Endometrial microvascular endothelial cells (primary cell): ENCODE results near the gene DOCK10. TPM values are rescaled to one million over a fixed set of nuclear protein-coding genes. Genes with fewer than 3 reads are reported as not detected.

Experiments
- in situ Hi-C: cut with HindIII; loops from 2 replicates; pipeline ENCODE4 v1.10.0; 2017; ENCODE audit warnings: low sequenced_read_pairs, low pct_unique_long_range_greater_than_20kb; ENCODE audit errors: inconsistent ontology term
- total RNA-seq: library from RNA; depleted of rRNA; stranded (reverse); fragments of >200 nt; gene quantifications from one replicate; pipeline ENCODE4 v1.2.3, GENCODE V29; 2015; ENCODE audit errors: inconsistent ontology term

DOCK10 gene
- total RNA-seq, 1 donor from 2014 or later, result 16.0 TPM

DNA sequence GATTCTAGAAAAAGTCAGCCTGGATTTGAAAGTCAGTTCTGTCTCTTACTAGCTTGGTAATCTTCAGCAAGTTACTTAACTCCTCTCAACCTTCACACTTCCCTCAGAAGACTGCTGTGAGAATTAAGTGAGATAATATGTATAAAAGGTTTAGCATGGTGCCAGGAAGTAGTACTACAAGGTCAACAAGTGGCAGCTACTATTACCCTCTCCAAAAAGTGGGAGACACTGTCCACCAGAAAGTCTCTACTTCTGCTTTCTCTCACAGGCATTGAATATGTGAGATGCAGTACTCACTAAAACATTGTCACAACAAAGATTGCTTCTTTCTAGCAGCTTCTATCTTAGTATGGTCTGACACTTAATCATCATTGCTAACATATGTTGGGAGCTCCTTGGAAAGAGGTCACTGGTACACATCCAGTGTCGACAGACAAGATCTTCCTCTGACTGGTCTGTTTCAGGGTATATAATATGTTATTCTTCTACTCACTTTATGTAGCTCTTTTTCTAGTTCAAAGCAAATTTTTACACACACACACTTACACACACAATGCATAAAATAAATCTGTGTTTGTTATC, 47.9 kb downstream of the DOCK10 start:
- in situ Hi-C loops, result loop anchor here (10.0 kb wide), 1 partner anchor 360 kb away; no protein-coding TSS in a partner anchor

DNA sequence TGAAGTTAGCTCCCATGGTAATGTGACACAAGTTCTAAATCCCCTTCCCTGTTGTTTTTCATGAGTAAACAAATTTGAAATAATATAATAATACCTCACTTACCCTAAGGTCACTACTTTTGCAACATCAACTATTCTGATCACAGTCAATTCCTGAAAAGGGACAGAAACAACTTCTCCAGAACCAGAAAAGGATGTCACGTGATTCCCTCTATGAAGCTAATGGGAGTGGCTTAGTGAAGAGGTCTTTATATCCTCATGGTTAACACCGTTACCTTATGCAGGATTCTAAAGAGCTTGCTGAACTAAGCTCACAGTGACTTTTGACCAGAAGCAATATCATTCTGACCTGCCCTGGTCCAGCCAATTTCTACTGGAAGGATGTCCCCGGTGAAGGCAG, 51.6 kb downstream of the DOCK10 start:
- in situ Hi-C loops, result loop anchor here (10.0 kb wide), 1 partner anchor 356 kb away; no protein-coding TSS in a partner anchor

DNA sequence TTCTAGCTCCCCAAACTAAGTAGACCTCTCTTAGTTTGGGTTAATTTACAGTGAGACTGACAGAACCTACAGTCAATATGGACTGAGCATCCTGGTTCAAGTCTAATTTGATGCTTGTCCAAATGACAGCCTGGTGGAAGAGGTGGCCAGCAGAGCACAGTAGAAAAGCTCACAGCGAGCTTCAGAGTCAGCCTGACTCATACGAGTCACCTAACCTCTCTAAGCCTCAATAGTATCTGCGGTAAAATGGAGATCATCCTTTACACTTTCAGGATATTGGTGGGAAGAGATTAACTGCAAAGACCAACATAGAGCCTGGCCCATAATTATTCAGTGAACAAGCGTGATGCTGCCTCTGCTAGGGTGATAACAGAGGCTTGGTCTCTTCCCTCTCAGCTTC, 54.5 kb downstream of the DOCK10 start:
- in situ Hi-C loops, result no loop called here

GRCh38 chr2:224986477-224986876, 55.8 kb downstream of the DOCK10 start:
- in situ Hi-C loops, result no loop called here

DNA sequence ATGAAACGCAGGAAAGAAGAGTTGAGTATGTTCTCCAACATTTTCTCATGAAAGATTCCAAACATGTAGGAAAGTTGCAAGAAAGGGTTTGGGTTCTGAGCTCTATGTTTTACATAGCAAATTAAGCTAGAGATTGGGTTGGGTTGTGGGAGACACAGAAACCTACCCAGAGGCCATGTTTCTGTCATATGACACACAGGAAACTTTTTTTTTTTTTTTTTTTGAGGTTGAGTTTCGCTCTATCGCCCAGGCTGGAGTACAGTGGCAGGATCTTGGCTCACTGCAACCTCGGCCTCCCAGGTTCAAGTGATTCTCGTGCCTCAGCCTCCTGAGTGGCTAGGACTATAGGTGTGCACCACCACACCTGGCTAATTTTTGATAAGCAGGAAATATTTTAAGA, 57.6 kb downstream of the DOCK10 start:
- in situ Hi-C loops, result no loop called here

- in situ Hi-C loops, result no loop called here
Measured at GRCh38 chr2:224983712-224984554, 58.3 kb downstream of the DOCK10 start.

DNA sequence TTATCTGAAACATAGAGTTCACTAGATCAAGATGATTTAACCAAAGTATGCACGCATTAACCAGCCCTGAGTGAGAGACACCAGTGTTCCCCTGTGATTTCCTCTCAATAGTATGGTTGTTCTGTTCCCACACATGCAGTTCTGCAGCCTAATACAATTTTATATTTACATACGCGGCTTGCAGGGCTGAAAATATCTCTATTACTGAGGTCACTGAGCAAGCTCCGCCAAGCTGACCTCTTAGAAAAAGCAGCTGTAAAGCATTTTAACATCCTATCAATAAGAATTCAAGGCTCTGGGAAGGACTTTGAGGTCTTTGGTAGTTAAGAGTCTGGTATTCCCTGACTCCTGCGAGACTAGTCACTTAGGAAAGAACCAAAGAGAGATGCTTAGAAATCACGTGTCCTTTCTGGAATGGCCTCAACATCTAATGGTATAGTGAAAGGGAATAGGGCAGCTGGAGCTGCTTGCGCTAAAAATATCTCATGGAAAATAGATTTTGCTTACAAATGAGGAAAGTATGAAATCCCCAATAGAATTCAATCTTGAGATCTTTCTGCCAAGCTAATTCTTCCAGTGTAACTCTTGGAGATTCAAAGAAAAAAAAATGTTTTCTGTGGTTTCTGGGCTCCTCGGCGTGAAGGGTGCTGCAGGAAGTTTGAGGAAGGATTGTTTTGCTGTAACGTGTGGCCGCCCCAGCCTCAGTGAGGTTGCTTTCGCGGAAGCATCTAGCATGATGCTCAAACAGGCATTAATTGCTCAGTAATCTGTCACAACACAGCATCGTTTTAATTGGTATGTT, 59.2 kb downstream of the DOCK10 start:
- in situ Hi-C loops, result no loop called here

DNA sequence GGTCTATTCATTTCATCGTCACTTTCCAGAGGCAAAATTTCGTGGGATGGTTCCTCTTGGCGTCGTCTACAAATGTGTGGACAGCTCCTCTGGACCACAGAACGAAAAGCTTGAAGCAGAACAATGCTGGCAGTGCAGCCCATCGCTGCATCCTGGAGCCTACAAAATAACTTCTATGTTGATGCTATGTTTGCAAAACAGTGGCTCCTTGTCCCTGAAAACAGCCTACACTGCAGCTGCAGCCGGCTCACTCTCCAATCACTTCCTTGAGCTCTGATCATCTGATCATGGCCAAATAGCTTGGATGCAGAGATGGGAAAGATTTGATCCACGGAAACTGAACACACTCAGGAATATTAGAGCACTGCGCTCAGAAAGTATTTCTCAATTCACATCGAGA, 60.0 kb downstream of the DOCK10 start:
- in situ Hi-C loops, result no loop called here

DNA sequence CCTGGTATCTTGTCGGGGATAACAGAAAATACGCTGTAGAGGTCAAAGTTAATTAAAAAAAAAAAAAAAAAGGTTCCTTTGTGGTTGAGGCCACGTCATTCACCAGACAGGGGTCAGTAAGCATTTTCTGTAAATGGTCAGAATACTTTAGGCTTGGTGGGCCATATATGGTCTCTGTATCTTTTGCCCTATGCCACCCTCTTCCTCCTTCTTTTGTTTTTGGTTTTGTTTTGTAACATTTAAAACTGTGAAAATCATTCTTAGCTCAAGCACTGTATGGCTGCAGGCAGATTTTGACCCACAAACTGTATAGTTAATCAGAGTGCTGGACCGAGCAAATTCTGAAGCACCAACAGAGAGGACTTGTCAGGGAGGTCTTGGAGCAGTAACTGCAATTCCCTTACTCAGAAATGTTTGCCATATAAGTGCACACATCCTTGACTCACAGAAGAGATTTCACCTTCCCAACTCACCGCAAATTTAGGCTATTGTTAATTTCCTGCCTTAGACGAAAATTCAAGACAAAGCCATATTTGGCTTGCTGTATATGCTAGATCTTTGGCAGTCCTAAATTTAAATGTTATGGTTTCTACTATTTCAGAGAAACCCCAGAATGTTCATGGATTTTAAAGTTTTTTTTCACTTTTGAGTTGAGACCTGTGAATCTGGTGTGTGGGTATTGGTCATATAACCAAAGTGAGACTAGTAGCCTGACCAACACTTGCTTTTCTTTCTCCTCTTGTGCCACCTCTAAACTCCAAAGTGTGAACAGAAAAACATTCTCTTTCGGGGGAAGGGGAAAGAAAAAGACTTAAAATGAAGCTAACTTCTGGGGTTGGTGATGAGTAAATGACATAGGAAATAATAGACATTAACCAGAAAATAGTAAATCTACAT, 65.4 kb downstream of the DOCK10 start:
- in situ Hi-C loops, result no loop called here

DNA sequence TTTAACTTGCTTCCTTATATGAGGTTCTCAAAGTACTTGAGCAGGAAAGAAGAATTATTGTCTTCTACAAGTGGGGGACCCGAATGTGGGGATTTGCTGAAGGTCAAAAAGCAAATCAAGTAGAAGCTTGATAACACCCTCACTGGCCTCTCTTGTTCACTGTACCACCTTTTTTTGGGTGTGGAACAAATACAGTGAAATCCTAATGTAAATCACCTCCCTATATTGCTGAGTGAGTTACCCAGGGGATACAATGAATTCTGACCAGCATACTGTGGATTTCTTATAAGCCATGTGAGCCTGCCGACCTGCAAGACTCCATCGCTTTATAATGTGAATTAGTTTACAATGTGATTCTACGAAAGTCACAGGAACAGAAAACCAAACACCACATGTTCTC, 66.5 kb downstream of the DOCK10 start:
- in situ Hi-C loops, result no loop called here

DNA sequence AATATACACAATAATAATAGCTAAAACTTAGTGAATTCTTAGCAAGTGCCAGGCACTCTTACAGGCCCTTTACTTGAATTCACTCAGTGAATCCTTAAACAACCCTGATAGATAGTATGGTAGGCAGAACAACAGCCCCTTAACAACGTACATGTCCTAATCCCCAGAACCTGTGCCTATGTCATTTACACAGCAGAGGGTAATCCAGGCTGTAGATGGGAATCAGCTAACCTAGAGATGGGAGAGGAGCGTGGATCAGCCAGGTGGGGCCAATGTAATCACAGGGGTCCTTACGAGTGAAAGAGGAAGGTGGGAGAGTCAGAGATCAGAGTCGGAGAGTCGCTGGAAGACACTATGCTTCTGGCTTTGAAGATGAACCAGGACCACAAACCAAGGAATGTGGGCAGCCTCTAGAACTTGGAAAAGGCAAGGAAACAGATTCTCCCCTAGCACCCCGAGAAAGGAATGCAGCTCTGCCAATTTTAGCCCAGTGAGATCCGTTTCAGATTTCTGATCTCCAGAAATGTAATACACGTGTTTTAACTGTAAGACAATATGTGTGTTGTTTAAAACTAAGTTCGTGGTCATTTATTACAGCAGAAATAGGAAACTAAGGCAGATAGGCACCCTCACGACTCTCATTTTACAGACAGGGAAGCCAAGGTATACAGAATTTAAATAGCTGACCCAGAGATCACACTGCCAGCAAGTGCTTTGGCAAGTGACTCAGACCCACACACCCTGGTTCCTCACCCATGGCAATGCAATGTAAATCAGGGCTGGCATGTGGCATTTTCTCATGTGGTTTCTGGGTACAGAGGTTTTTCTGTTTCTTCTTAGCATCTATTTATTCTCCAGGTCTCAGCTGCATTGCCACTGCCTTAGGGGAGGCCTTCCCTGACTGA, 68.9 kb downstream of the DOCK10 start:
- in situ Hi-C loops, result no loop called here

DNA sequence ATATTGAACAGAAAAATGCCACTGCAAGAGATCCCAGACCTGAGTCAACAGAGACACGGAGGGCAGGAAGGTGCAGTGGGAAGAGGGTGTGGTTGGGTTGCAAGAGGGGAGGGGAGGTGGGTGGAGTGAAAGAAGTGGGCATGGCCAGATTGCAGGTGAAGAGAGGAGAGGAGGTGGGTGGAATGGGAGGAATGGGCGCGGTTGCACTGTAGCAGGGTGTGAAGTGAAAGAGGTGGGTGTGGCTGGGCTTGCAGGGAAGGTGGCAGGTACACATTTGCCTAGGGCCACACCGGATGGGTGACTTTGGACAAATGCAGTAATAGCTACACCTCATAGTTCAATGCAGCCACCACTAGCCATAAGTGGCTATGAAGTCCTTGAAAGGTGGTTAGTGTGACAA, 71.1 kb downstream of the DOCK10 start:
- in situ Hi-C loops, result no loop called here

- in situ Hi-C loops, result no loop called here
Measured at GRCh38 chr2:224970311-224970710, 72.0 kb downstream of the DOCK10 start.

- in situ Hi-C loops, result no loop called here
Measured at GRCh38 chr2:224969633-224970260, 72.5 kb downstream of the DOCK10 start.

- in situ Hi-C loops, result no loop called here
Measured at GRCh38 chr2:224969095-224969494, 73.2 kb downstream of the DOCK10 start.

DNA sequence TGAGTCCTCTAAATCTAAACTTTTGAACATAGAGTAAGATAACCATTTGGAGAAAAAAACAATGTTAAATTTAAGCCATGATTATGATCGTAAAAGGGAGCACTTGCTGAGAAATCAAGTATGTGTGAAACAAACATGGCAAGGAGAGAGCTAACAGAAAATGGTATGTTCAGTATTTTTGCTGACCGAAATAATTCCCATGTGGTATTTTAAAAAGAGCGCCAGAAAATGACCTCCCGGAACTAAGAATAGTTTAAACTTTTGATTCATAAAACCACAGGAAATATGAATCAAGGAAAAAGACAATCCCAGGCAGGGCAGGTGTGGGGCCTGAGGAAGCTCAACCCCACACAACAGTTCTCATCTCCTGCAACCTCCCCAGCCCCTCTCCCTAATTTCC, 74.2 kb downstream of the DOCK10 start:
- in situ Hi-C loops, result no loop called here

GRCh38 chr2:224966613-224967012, 75.7 kb downstream of the DOCK10 start:
- in situ Hi-C loops, result no loop called here
